Stimulated activated CD4-positive, alpha-beta T cell treated with anti-CD3 and anti-CD28 coated beads, Interleukin-2, amount 100 ng/mL, for 4 hours (primary cell): Measurements from ENCODE around the gene VPS72.
"Not testable (repeated sequence)": the region's sequence is repeated elsewhere in the genome, so short reads cannot be mapped to it uniquely, and the experiment has no call there.

Source experiments
- DNase-seq: peaks from one replicate; pipeline ENCODE4 v3.0.0-alpha.2; 2020; ENCODE audit warnings: low read depth

VPS72 gene, protein sequence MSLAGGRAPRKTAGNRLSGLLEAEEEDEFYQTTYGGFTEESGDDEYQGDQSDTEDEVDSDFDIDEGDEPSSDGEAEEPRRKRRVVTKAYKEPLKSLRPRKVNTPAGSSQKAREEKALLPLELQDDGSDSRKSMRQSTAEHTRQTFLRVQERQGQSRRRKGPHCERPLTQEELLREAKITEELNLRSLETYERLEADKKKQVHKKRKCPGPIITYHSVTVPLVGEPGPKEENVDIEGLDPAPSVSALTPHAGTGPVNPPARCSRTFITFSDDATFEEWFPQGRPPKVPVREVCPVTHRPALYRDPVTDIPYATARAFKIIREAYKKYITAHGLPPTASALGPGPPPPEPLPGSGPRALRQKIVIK

DNA sequence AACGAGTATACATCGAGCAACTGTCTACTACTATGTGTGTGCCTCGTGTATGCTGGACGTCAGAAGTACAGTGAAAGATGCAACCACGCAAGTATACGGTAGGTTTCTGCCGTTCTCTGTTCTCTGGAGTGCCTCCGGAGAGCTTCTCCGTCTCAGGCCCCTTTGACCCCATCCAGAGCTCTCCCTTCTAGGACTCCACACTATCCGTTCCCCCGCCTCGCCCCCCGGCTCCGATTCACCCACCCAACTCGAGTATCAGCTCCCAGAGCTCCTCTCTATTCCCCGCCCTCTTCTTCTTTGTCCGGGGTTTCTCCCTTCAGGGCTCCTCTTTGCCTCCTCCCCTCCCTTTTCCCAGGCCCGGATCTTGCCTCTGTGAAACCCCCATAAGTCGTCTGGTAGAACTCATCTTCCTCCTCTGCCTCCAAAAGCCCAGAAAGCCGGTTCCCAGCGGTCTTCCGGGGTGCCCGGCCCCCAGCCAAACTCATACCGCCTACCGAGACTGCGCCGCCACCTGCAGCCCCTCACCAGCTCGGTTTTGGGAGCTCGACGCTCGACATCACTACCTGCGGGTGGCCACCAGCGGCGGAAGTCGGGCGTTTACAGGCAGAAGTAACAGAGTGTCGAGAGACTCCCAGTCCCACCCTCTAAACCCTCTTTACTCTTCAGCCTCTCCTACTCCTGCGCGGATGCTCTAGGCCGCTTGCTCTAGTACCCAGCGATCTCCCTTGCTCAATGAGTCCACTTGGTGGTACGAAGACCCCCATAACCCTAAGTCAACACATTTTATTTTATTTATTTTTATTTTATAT is at the start of gene VPS72:
Gene VPS72, minus strand, starts transcription at position 561 of the 809 bp plus-strand sequence. Its CDS starts 76 bp downstream, at position 485.
- peak; percentile 77 for DNase-seq

DNA sequence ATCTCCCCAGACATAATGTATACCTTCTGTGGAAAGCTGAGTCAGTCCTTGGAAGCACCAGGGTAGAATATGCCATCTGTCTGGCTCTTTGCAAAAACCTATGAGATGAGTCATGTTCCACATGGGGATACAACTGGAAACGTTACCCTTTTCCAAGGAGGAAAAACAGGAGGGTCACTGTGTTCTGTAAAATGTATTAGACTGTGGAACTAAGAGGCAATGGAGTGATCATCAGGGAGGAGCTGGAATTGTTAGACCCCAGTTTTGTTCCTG is 48.4 kb upstream of the VPS72 start:
- DNase-seq = no peak

DNA sequence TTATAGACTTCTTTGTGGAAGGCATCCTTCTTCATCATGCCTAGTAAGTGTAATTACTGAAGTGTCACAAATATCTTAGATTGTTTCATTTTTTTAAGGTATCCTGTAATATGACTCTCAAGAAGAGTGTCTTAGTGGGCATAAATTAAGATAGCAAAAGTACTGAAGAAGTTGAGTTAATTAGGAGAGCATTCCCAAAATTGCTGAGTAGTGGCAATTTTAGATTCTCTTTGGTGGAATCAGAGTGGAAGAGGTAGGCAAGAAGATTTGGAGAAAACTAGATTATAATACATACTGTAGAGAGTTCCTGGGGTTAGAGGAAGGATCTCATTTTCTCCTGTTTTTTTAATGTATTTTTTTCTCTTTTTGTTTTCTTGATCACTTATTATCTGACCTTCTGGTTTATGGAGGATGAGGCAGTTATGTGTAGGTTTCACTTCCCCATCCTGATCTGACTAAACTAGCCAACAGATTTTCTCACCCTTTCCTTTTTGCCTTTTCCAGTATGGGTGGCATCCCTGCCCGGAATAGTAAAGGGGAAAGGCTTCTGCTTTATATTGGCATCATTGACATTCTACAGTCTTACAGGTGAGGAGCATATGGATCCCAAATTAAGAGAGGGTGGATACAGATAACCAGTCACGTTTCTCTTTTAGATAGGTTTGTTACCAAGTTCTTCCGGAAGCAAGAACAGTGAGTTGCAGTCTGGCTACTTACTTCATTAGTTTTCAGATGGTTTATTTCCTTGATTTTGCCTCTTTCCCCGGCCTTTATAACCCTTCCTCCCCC is 47.9 kb upstream of the VPS72 start:
- DNase-seq = no peak

GRCh38 chr1:151235235-151235634 is 45.2 kb upstream of the VPS72 start:
- no peak for DNase-seq

- DNase-seq = no peak
Observed at GRCh38 chr1:151222130-151222529, 32.1 kb upstream of the VPS72 start.

DNA sequence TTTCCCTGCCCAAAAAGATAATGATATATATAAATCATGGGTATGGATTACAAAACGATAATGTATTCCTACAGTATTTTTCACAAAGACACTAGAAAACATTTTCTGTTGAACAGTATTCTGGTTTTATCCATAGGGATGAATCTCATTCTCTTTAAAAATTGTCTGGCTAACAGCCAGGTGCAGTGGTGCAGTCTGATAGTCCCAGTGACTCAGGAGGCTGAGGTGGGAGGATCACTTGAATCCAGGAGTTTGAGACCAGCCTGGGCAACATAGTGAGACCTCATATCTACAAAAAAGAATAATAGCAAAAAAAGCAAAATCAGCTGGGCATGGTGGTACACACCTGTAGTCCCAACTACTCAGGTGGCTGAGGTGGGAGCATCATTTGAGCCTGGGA is 31.6 kb upstream of the VPS72 start:
- no peak for DNase-seq

GRCh38 chr1:151213560-151213959 is 23.6 kb upstream of the VPS72 start:
- no peak for DNase-seq

DNA sequence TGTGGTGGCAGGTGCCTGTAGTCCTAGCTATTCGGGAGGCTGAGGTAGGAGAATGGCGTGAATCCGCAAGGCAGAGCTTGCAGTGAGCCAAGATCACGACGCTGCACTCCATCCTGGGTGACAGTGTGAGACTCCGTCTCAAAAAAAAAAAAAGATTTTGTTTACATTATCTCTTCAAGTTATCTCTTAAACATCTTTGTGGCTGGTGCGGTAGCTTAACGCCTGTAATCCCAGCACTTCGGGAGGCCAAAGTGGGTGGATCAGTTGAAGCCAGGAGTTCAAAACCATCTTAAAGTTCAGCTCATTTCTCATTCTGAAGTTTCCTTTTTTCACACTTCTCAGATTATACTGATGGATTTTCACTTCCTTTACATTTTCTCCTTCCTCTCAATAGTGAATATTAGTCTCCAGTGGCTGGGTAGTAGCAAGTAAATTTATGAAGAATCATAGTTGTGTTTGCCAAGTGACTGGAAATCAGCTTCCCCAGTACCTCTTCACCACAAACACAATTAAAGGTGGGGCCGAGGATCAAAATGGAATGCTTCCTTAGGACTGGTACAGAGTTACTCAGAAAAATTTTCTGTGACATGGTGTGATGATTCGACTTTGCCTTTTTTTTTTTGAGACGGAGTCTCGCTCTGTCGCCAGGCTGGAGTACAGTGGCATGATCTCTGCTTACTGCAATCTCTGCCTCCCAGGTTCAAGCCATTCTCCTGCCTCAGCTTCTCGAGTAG is 22.1 kb upstream of the VPS72 start:
- DNase-seq = no peak

GRCh38 chr1:151210830-151211229 is 20.8 kb upstream of the VPS72 start:
- DNase-seq = no peak

GRCh38 chr1:151205381-151205965 is 15.5 kb upstream of the VPS72 start:
- DNase-seq = not testable (repeated sequence)

GRCh38 chr1:151199873-151200581 is 10.0 kb upstream of the VPS72 start:
- DNase-seq = no peak

DNA sequence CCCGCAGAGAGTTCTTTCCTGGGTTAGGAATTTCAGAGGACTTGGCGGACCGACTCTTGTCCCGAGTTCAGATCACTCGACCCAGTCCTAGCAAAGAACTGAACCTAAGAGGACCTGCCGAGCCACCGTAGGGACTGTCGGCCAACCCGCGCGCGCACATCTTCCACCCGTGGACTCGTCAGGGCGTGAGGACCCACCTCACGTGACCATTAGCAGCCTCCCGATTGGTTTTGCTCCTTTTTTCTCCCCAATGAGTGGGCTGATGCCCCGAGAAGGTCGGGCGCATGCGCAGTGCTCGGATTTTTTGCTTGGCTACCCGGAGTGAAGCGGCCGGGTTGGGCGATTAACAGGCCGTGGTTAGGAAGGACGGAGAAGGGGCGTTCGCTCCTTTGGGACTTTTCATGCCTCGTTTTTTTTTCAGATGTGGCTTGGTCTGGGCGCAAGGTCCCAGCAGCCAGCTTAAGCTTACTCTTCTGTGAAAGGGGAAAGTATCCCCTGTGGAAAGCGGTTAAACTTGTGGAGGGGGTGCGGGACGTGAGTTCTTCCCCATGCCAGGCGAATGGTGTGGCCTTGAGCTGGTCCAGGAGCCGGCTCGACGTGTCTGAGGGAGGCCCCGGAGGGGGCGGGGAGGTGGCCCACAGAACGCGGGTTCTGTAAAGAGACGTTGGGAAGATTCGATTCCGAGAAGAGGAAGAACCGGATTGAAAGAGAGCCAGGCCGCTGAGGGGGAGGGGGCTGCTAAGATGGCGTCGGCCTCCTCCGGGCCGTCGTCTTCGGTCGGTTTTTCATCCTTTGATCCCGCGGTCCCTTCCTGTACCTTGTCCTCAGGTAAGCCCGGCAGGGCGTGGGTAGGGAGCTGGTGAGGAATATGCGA is 8.5 kb upstream of the VPS72 start, which contains the start of gene PIP5K1A:
Gene PIP5K1A, plus strand, starts transcription at position 299 of the 874 bp plus-strand sequence. Its CDS starts 445 bp downstream, at position 744.
- peak; percentile 98 for DNase-seq

GRCh38 chr1:151197863-151198253 is 7.9 kb upstream of the VPS72 start:
- no peak for DNase-seq

GRCh38 chr1:151196292-151196800 is 6.3 kb upstream of the VPS72 start:
- peak; percentile 47 for DNase-seq

DNA sequence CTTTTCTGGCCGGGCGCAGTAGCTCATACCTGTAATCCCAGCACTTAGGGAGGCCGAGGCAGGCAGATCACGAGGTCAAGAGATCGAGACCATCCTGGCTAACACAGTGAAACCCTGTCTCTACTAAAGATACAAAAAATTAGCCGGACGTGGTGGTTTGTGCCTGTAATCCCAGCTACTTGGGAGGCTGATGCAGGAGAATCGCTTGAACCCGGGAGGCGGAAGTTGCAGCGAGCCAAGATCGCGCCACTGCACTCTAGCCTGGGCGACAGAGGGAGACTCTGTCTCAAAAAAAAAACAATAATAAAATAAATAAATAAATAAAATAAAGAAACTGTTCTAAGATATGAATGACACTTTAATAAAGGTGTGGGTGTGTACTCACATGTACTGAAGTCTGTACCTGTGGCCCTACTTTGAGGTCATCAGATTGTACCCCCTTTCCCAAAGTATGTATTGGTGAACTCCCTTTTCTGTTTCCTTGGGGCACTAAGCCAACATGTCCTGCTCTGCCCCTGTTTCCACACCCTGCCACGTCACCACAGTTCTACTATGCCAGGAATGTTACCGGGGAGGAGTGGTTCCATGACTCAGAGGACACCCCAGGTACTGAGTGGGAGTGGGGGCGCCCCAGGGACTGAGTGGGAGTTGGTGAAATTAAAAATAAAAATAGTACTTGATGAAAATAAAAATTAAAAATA is 5.0 kb upstream of the VPS72 start:
- DNase-seq = peak; percentile 24

DNA sequence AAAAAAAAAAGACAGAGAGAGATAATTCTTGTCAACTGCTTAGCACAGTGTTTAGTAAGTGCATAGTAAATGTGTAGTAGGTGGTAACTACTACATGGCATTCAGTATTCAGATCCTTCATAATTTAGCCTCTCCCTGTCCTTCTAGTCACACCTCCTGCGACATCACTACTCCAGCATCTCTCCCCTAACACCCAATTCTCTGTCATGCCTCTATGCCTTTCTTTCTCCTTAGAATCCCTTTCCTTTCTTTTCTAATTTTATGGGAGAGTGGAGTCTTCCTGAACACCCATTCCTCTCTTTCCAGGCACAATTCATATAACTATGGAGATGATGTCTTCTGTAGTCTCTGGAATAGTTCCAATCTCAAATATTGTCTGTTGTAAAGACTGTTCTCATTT is 3.9 kb upstream of the VPS72 start:
- DNase-seq = no peak

DNA sequence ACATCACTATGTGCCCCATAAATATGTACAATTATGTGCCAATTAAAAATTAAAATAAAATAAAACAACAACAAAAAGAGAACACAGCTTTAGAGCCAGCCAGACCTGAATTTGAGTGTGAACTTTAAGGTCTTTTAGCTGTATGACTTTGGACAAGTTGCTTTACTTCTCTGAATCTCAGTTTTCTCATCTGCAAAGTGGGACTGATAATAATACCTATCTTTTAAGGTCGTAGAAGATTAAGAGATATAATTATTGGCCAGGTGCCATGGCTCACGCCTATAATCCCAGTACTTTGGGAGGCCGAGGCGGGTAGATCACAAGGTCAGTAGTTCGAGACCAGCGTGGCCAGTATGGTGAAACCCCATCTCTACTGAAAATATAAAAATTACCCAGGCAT is 3.3 kb upstream of the VPS72 start:
- DNase-seq = no peak

- no peak for DNase-seq
Observed at GRCh38 chr1:151192047-151192446, 2.0 kb upstream of the VPS72 start.

DNA sequence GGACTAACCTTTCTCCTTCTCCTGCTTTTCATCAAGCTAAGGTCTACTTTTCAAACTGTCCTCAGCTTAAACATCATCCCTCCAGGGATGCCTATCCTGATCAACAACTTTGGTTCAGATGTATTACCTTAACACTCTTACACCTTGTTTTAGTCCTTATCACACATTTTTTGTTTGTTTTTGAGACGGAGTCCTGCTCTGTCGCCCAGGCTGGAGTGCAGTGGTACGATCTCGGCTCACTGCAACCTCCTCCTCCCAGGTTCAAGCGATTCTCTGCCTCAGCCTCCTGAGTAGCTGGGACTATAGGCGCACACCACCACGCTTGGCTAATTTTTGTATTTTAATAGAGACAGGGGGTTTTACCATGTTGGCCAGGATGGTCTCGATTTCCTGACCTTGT is 1.3 kb downstream of the VPS72 start:
- not testable (repeated sequence) for DNase-seq
